Ascending aorta (tissue), 2 donors: ENCODE measurements around the gene HMG20A. TPM values are rescaled to one million over a fixed set of nuclear protein-coding genes. Genes with fewer than 3 reads are reported as not detected.
A peak's percentile ranks its signal among the peaks of the same experiment; 100 is the strongest.

Experiments
- DNase-seq, 2 donors: peaks; one replicate each; pipeline ENCODE4 v3.0.0-alpha.2; 2019; ENCODE audit warnings: low spot score in 2 of 2
- H3K27ac ChIP-seq, 2 donors: fragments of 200-600 bp; sonication (generic); one replicate each; pipeline ENCODE4 v1.5.1; 2016 to 2017; ENCODE audit warnings: mild to moderate bottlenecking in 1 of 2
- H3K27me3 ChIP-seq: fragments of 200-600 bp; sonication (generic); one replicate; pipeline ENCODE4 v1.5.1; 2017
- H3K36me3 ChIP-seq, 2 donors: fragments of 200-600 bp; sonication (generic); one replicate each; pipeline ENCODE4 v1.5.1; 2016
- H3K4me1 ChIP-seq, 2 donors: fragments of 200-600 bp; sonication (generic); one replicate each; pipeline ENCODE4 v1.5.1; 2016 to 2017; ENCODE audit warnings: mild to moderate bottlenecking in 1 of 2
- H3K4me3 ChIP-seq, 2 donors: fragments of 200-600 bp; sonication (generic); one replicate each; pipeline ENCODE4 v1.5.1; 2016 to 2017; ENCODE audit warnings: mild to moderate bottlenecking in 1 of 2
- H3K9me3 ChIP-seq, 2 donors: fragments of 200-600 bp; sonication (generic); one replicate each; pipeline ENCODE4 v1.5.1; 2016
- intact Hi-C: fragments of 100-400 bp; cut with DNase I; formaldehyde crosslinking; loops from one replicate; pipeline ENCODE4 v1.15.1; 2023
- total RNA-seq: library from RNA; depleted of rRNA; stranded (reverse); fragments of >200 nt; gene quantifications from one replicate; pipeline ENCODE4 v1.1.0, GENCODE V29; 2016
- TF ChIP-seq, protein P1 (sequence below), 3 experiments: fragments of 200-600 bp in 2 of 3; fragments of 450-650 bp in 1 of 3; sonication (generic) in 2 of 3; IDR thresholded peaks; one replicate each; pipeline ENCODE4 v1.5.1; 2016 to 2019; ENCODE audit warnings: antibody characterized with exemption in 3 of 3, mild to moderate bottlenecking in 1 of 3, moderate library complexity in 1 of 3

Gene HMG20A
- total RNA-seq, 1 donor from 2014 or later, result 17.7 TPM

- intact Hi-C loops, result no loop called here
- Histone ChIP-seq H3K27ac (no peak overlapping the region), H3K27me3 (no peaks in the 10 kb centered on the region), H3K4me3 (no peak overlapping the region), H3K36me3 (no peaks in the 10 kb centered on the region), H3K4me1 (no peaks in the 10 kb centered on the region), H3K9me3 (no peaks in the 10 kb centered on the region)
- TF ChIP-seq, protein P1, sequence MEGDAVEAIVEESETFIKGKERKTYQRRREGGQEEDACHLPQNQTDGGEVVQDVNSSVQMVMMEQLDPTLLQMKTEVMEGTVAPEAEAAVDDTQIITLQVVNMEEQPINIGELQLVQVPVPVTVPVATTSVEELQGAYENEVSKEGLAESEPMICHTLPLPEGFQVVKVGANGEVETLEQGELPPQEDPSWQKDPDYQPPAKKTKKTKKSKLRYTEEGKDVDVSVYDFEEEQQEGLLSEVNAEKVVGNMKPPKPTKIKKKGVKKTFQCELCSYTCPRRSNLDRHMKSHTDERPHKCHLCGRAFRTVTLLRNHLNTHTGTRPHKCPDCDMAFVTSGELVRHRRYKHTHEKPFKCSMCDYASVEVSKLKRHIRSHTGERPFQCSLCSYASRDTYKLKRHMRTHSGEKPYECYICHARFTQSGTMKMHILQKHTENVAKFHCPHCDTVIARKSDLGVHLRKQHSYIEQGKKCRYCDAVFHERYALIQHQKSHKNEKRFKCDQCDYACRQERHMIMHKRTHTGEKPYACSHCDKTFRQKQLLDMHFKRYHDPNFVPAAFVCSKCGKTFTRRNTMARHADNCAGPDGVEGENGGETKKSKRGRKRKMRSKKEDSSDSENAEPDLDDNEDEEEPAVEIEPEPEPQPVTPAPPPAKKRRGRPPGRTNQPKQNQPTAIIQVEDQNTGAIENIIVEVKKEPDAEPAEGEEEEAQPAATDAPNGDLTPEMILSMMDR (IDR thresholded peaks at IDR 0.05), result no peak
- DNase-seq, result peak in 1 of 2 donors; percentile 31
Observed at GRCh38 chr15:77517579-77517978, 96.9 kb downstream of the HMG20A start.

DNA sequence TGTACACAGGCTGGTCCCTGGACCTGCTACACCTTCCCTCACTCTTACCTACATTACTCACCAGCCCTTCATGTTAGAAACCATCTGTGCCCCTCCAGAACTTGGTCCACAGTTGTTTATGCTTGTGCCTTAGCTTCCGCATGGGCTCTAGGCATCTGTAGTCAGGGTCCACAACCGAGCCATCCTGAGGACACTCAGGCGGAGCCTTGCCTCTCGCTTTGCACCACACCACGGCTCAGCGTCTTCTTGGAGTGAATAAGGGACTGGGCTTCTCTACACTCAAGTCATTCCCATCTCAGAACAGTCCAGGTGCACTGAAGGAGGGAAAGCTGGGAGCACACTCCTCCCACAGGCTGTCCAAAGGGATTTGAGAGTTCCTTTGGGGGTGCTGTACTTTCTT is 97.8 kb downstream of the HMG20A start:
- no peaks in the 10 kb centered on the region for H3K9me3 ChIP-seq
- no peak overlapping the region for H3K4me3 ChIP-seq
- H3K27ac ChIP-seq, result no peak overlapping the region
- H3K27me3 ChIP-seq, result no peaks in the 10 kb centered on the region
- H3K36me3 ChIP-seq, result no peaks in the 10 kb centered on the region
- TF ChIP-seq, protein P1 (IDR thresholded peaks at IDR 0.05), result no peak
- DNase-seq, result peak in 1 of 2 donors; percentile 31
- no peaks in the 10 kb centered on the region for H3K4me1 ChIP-seq
- intact Hi-C loops, result no loop called here

DNA sequence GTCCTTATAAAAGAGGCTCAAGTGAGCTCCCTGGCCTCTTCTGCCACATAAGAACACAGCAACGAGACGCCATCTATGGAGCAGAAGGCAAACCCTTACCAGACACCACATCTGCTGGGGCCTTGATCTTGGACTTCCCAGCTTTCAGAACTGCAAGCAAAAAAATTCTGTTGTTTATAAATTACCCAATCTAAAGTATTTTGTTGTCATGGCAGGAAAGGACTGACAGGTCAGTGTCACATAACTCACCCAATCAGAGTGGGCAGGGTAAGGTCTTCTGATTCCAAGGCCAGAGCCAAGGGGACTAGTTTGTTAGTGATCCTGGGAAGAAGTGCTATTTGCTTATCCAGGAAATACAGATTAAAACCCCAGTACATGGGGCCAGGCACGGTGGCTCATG is 98.9 kb downstream of the HMG20A start:
- H3K36me3 ChIP-seq, result no peaks in the 10 kb centered on the region
- TF ChIP-seq, protein P1 (IDR thresholded peaks at IDR 0.05), result no peak
- peak in 1 of 2 donors; percentile 24 for DNase-seq

DNA sequence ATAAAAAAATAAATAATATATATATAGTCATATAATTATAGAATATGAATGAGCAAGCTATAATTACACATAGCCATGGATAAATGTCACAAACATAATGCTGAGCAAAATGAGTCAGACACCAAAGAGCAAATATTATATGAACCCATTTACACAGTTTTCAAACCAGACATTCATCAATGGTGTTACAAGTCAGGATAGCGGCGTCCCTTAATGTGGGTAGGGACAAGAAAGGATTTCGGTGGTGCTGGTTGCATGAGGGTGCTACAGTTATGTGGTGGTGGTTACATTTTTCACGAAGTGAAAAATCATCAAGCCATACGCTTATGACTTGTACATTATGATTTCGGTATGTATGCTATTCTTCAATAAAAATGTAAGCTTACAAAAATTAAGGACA is 100.5 kb downstream of the HMG20A start:
- H3K36me3 ChIP-seq, result no peaks in the 10 kb centered on the region
- no peaks in the 10 kb centered on the region for H3K27me3 ChIP-seq
- intact Hi-C loops, result no loop called here
- H3K27ac ChIP-seq, result no peak overlapping the region
- H3K9me3 ChIP-seq, result no peaks in the 10 kb centered on the region
- no peak for DNase-seq
- no peak overlapping the region for H3K4me3 ChIP-seq
- H3K4me1 ChIP-seq, result no peaks in the 10 kb centered on the region
- TF ChIP-seq, protein P1 (IDR thresholded peaks at IDR 0.05), result no peak

More for the DNA sequence above, 98.9 kb downstream of the HMG20A start:
- Histone ChIP-seq H3K4me3 (no peak overlapping the region), H3K4me1 (no peaks in the 10 kb centered on the region), H3K27ac (no peak overlapping the region), H3K9me3 (no peaks in the 10 kb centered on the region), H3K27me3 (no peaks in the 10 kb centered on the region)
- intact Hi-C loops, result no loop called here

- H3K9me3 ChIP-seq, result no peaks in the 10 kb centered on the region
- no peaks in the 10 kb centered on the region for H3K4me1 ChIP-seq
- no peak for DNase-seq
- intact Hi-C loops, result no loop called here
- H3K36me3 ChIP-seq, result no peaks in the 10 kb centered on the region
- no peak overlapping the region for H3K27ac ChIP-seq
- no peaks in the 10 kb centered on the region for H3K27me3 ChIP-seq
- no peak overlapping the region for H3K4me3 ChIP-seq
- TF ChIP-seq, protein P1 (IDR thresholded peaks at IDR 0.05), result no peak
Observed at GRCh38 chr15:77525400-77525811, 104.7 kb downstream of the HMG20A start.
